Measurements from ENCODE around the gene GPR173.

GPR173 gene

GRCh38 chrX:53048169-53049126, at the start of gene GPR173:
Gene GPR173 (plus strand): TSS chrX:53048789. CDS start chrX:53076622, 27,833 bp downstream.
- H3K4me3 Mint-ChIP-seq, result peak within 1 kb of the TSS; percentile 81
- H3K36me3 Mint-ChIP-seq (ENCODE audit: low read depth), result no peaks in the 10 kb centered on the region
- peak; percentile 41 for DNase-seq

GRCh38 chrX:53000447-53001135, 48.0 kb upstream of the GPR173 start:
- Mint-ChIP-seq H3K4me3 (no peak overlapping the region), H3K27ac (no peak overlapping the region), H3K36me3 (ENCODE audit: low read depth) (no peaks in the 10 kb centered on the region), H3K4me1 (peaks cover 19% of the 10 kb centered on the region), H3K9me3 (peaks cover 63% of the 10 kb centered on the region), H3K27me3 (ENCODE audit: low read depth, poor library complexity) (peaks cover 13% of the 10 kb centered on the region)
- no peak for TF ChIP-seq CTCF (IDR thresholded peaks at IDR 0.05)
- DNase-seq, result no peak

More at GRCh38 chrX:53048169-53049126, at the start of gene GPR173:
- H3K27me3 Mint-ChIP-seq (ENCODE audit: low read depth, poor library complexity), result peaks cover 3% of the 10 kb centered on the region
- H3K9me3 Mint-ChIP-seq, result peaks cover 38% of the 10 kb centered on the region
- TF ChIP-seq CTCF (IDR thresholded peaks at IDR 0.05), result no peak
- no peak within 1 kb of the TSS for H3K27ac Mint-ChIP-seq
- peaks cover 16% of the 10 kb centered on the region for H3K4me1 Mint-ChIP-seq

- no peak for TF ChIP-seq CTCF (IDR thresholded peaks at IDR 0.05)
- Mint-ChIP-seq H3K4me1 (peaks cover 15% of the 10 kb centered on the region), H3K4me3 (no peak overlapping the region), H3K27me3 (ENCODE audit: low read depth, poor library complexity) (peaks cover 11% of the 10 kb centered on the region), H3K36me3 (ENCODE audit: low read depth) (no peaks in the 10 kb centered on the region), H3K27ac (no peak overlapping the region), H3K9me3 (peaks cover 62% of the 10 kb centered on the region)
- DNase-seq, result no peak
These were observed 46.6 kb upstream of the GPR173 start for GRCh38 chrX:53001958-53002357.

GRCh38 chrX:53003111-53003510, 45.5 kb upstream of the GPR173 start:
- no peak for DNase-seq
- no peaks in the 10 kb centered on the region for H3K36me3 Mint-ChIP-seq (ENCODE audit: low read depth)
- H3K4me3 Mint-ChIP-seq, result no peak overlapping the region
- H3K27ac Mint-ChIP-seq, result no peak overlapping the region
- peaks cover 69% of the 10 kb centered on the region for H3K9me3 Mint-ChIP-seq
- TF ChIP-seq CTCF (IDR thresholded peaks at IDR 0.05), result no peak
- H3K27me3 Mint-ChIP-seq (ENCODE audit: low read depth, poor library complexity), result peaks cover 11% of the 10 kb centered on the region
- H3K4me1 Mint-ChIP-seq, result peaks cover 15% of the 10 kb centered on the region

- no peak for TF ChIP-seq CTCF (IDR thresholded peaks at IDR 0.05)
- DNase-seq, result no peak
- Mint-ChIP-seq H3K4me1 (peaks cover 15% of the 10 kb centered on the region), H3K9me3 (peaks cover 67% of the 10 kb centered on the region), H3K4me3 (no peak overlapping the region), H3K36me3 (ENCODE audit: low read depth) (no peaks in the 10 kb centered on the region), H3K27me3 (ENCODE audit: low read depth, poor library complexity) (peaks cover 14% of the 10 kb centered on the region), H3K27ac (no peak overlapping the region)
These were observed 44.6 kb upstream of the GPR173 start for GRCh38 chrX:53004038-53004437.
